Fibroblast of pulmonary artery (primary cell): ENCODE measurements around the gene DAB2.
A peak's percentile ranks its signal among the peaks of the same experiment; 100 is the strongest.

ENCODE experiments used
- DNase-seq: peaks from one replicate; pipeline ENCODE4 v3.0.0-alpha.2; 2010; ENCODE audit warnings: low read depth
- H3K4me3 ChIP-seq: replicated peaks from 2 replicates; pipeline ENCODE4 v1.5.1; 2011; ENCODE audit warnings: low read depth, mild to moderate bottlenecking, control low read depth, low read length, moderate library complexity
- CTCF ChIP-seq: IDR thresholded peaks from 2 replicates; pipeline ENCODE4 v1.5.1; 2011; ENCODE audit warnings: mild to moderate bottlenecking, control low read depth, low read length, inconsistent platforms; ENCODE audit errors: missing control alignments

The DAB2 gene

GRCh38 chr5:39424736-39425637 is at the start of gene DAB2:
Gene DAB2, minus strand, starts transcription at chr5:39424980. Its CDS starts 30,660 bp downstream, at chr5:39394320.
- peak within 1 kb of the TSS; percentile 71 for H3K4me3 ChIP-seq
- peak; percentile 97 for DNase-seq
- TF ChIP-seq CTCF, result peak; percentile 57

- H3K4me3 ChIP-seq, result no peak overlapping the region
- no peak for TF ChIP-seq CTCF
- DNase-seq, result peak; percentile 42
Measured at GRCh38 chr5:39473156-39473775, 48.5 kb upstream of the DAB2 start.

GRCh38 chr5:39471836-39472508 is 47.2 kb upstream of the DAB2 start:
- TF ChIP-seq CTCF, result no peak
- DNase-seq, result no peak
- H3K4me3 ChIP-seq, result no peak overlapping the region

- no peak overlapping the region for H3K4me3 ChIP-seq
- DNase-seq, result no peak
- TF ChIP-seq CTCF, result no peak
Measured at GRCh38 chr5:39470811-39471210, 46.0 kb upstream of the DAB2 start.

GRCh38 chr5:39469777-39470415 is 45.1 kb upstream of the DAB2 start:
- no peak overlapping the region for H3K4me3 ChIP-seq
- no peak for TF ChIP-seq CTCF
- DNase-seq, result no peak

GRCh38 chr5:39469176-39469575 is 44.4 kb upstream of the DAB2 start:
- no peak overlapping the region for H3K4me3 ChIP-seq
- no peak for TF ChIP-seq CTCF
- DNase-seq, result no peak
